Trophoblast cell (in vitro differentiated cells and primary cell): ENCODE results near the gene PRKAG3.

Source experiments
- DNase-seq, 2 donors: peaks; one replicate each; pipeline ENCODE4 v3.0.0-alpha.2; 2016
- H2AFZ ChIP-seq: 2 replicates; pipeline ENCODE4 v1.6.1; 2013; ENCODE audit warnings: low read length, moderate library complexity, mild to moderate bottlenecking; ENCODE audit not compliant: insufficient read depth, poor library complexity
- H2AK5ac ChIP-seq: 2 replicates; pipeline ENCODE4 v1.6.1; 2013; ENCODE audit warnings: mild to moderate bottlenecking, low read length
- H2BK120ac ChIP-seq: 2 replicates; pipeline ENCODE4 v1.6.1; 2013; ENCODE audit warnings: low read length, mild to moderate bottlenecking, moderate library complexity; ENCODE audit not compliant: insufficient read depth, poor library complexity
- H2BK12ac ChIP-seq: 2 replicates; pipeline ENCODE4 v1.6.1; 2013; ENCODE audit warnings: mild to moderate bottlenecking, low read length, moderate library complexity
- H2BK5ac ChIP-seq: 2 replicates; pipeline ENCODE4 v1.6.1; 2013; ENCODE audit warnings: low read length, low read depth, moderate library complexity, mild to moderate bottlenecking; ENCODE audit not compliant: poor library complexity
- H3K14ac ChIP-seq: 2 replicates; pipeline ENCODE4 v1.6.1; 2013; ENCODE audit warnings: mild to moderate bottlenecking, low read length
- H3K18ac ChIP-seq: 2 replicates; pipeline ENCODE4 v1.6.1; 2013; ENCODE audit warnings: mild to moderate bottlenecking, low read length
- H3K23ac ChIP-seq: 2 replicates; pipeline ENCODE4 v1.6.1; 2013; ENCODE audit warnings: low read length
- H3K27ac ChIP-seq: 2 replicates; pipeline ENCODE4 v1.5.1; 2013; ENCODE audit warnings: low read depth, mild to moderate bottlenecking, inconsistent platforms, low read length, moderate library complexity
- H3K27me3 ChIP-seq: 2 replicates; pipeline ENCODE4 v1.6.1; 2013; ENCODE audit warnings: inconsistent platforms, mild to moderate bottlenecking, low read length, moderate library complexity; ENCODE audit not compliant: insufficient read depth
- H3K36me3 ChIP-seq, 2 experiments: 1 replicate in 1 of 2; 2 replicates in 1 of 2; pipeline ENCODE4 v1.6.1; 2013; ENCODE audit warnings: low read length in 2 of 2, mild to moderate bottlenecking in 2 of 2, moderate library complexity in 1 of 2; ENCODE audit not compliant: insufficient read depth in 2 of 2, control insufficient read depth in 1 of 2
- H3K4ac ChIP-seq: 2 replicates; pipeline ENCODE4 v1.6.1; 2013; ENCODE audit warnings: low read depth, mild to moderate bottlenecking, low read length, moderate library complexity
- H3K4me1 ChIP-seq, 2 experiments: 1 replicate in 1 of 2; 2 replicates in 1 of 2; pipeline ENCODE4 v1.6.1; 2013; ENCODE audit warnings: low read length in 2 of 2, mild to moderate bottlenecking in 2 of 2, moderate library complexity in 1 of 2; ENCODE audit not compliant: insufficient read depth in 2 of 2, control insufficient read depth in 1 of 2
- H3K4me2 ChIP-seq: 2 replicates; pipeline ENCODE4 v1.6.1; 2013; ENCODE audit warnings: inconsistent platforms, mild to moderate bottlenecking, low read length, moderate library complexity
- H3K4me3 ChIP-seq: 2 replicates; pipeline ENCODE4 v1.5.1; 2013; ENCODE audit warnings: mild to moderate bottlenecking, low read depth, low read length, inconsistent platforms
- H3K79me1 ChIP-seq: one replicate; pipeline ENCODE4 v1.6.1; 2013; ENCODE audit warnings: low read length
- H3K79me2 ChIP-seq: 2 replicates; pipeline ENCODE4 v1.6.1; 2013; ENCODE audit warnings: low read length, mild to moderate bottlenecking; ENCODE audit not compliant: control insufficient read depth, insufficient read depth, poor library complexity
- H3K9ac ChIP-seq: 2 replicates; pipeline ENCODE4 v1.6.1; 2013; ENCODE audit warnings: mild to moderate bottlenecking, low read length
- H3K9me3 ChIP-seq: 2 replicates; pipeline ENCODE4 v1.6.1; 2013; ENCODE audit warnings: low read depth, mild to moderate bottlenecking, control low read depth, inconsistent platforms, low read length; ENCODE audit not compliant: insufficient read depth
- H4K12ac ChIP-seq: 2 replicates; pipeline ENCODE4 v1.6.1; 2013; ENCODE audit warnings: low read depth, mild to moderate bottlenecking, low read length, moderate library complexity
- H4K8ac ChIP-seq: 2 replicates; pipeline ENCODE4 v1.6.1; 2013; ENCODE audit warnings: low read depth, mild to moderate bottlenecking, low read length, moderate library complexity
- H4K91ac ChIP-seq: one replicate; pipeline ENCODE4 v1.6.1; 2013; ENCODE audit warnings: low read depth, mild to moderate bottlenecking, low read length, moderate library complexity
- WGBS: extraction: QIAGEN DNeasy Blood & Tissue Kit; methylation state at CpG from one replicate; pipeline ENCODE4 v1.1.7; 2013; ENCODE audit warnings: missing lambda C conversion rate; ENCODE audit not compliant: insufficient read length, insufficient coverage; ENCODE audit errors: extremely low coverage; 5-methylcytosine and 5-hydroxymethylcytosine counted together

Gene PRKAG3

DNA sequence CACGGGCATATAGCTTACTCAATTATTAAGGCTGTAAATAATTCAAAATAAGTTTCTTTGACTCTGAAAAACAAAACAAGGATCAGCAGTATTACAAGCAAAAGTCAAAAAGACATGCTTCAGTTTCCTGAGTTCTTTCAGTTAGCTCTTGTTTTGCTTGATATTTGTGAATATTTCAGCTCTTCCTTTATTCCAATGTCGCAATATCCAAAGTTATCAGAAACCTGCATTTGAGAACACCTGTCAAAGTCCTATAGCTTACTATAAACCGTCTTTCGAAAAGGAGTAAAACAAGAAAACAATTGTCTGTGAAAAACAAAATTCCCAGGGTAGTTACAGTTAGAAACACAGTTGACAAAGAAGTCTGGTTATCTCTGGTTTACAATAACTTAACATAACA is 34.9 kb downstream of the PRKAG3 start:
- Histone ChIP-seq H3K36me3 (no peaks in the 10 kb centered on the region), H3K14ac (no peak overlapping the region), H4K8ac (no peak overlapping the region), H3K4ac (no peak overlapping the region), H3K4me2 (no peak overlapping the region), H3K27me3 (no peaks in the 10 kb centered on the region), H3K23ac (no peak overlapping the region), H3K9me3 (no peaks in the 10 kb centered on the region), H3K18ac (no peak overlapping the region), H4K91ac (no peak overlapping the region), H3K4me1 (no peaks in the 10 kb centered on the region), H2AK5ac (no peak overlapping the region), H4K12ac (no peak overlapping the region), H2BK5ac (no peak overlapping the region), H3K79me1 (no peaks in the 10 kb centered on the region), H3K27ac (no peak overlapping the region), H2BK120ac (no peak overlapping the region), H2BK12ac (no peak overlapping the region), H3K9ac (no peak overlapping the region), H3K79me2 (no peaks in the 10 kb centered on the region), H2AFZ (no peak overlapping the region), H3K4me3 (no peak overlapping the region)
- DNase-seq = no peak
- no CpG with 5 or more reads among the region's 4 CpGs for WGBS

DNA sequence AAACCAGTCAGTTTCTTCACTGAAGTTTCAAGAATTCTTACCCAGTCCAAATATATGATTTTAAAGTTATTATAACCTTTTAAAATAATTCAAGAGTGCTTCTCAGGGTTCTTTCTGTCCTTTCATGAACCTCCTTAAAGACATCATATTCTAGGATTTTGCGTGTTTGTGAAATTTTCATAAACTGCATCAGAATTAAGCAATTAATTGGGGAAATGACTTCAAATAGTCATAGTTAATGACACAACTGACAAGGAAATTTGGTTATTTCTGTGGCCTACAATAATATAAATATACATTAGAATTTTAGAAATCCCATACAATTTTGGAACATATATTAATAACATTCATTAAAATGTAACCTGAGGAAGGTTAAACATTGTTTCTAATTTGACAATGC is 39.2 kb downstream of the PRKAG3 start:
- H4K8ac ChIP-seq = no peak overlapping the region
- no peak for DNase-seq
- no peak overlapping the region for H2BK12ac ChIP-seq
- H3K9me3 ChIP-seq = no peaks in the 10 kb centered on the region
- H3K4me2 ChIP-seq = no peak overlapping the region
- no peak overlapping the region for H2BK120ac ChIP-seq
- no peaks in the 10 kb centered on the region for H3K27me3 ChIP-seq
- no peak overlapping the region for H3K14ac ChIP-seq
- H3K27ac ChIP-seq = no peak overlapping the region
- H3K23ac ChIP-seq = no peak overlapping the region
- H2AFZ ChIP-seq = no peak overlapping the region
- H4K12ac ChIP-seq = no peak overlapping the region
- H3K9ac ChIP-seq = no peak overlapping the region
- H3K4ac ChIP-seq = no peak overlapping the region
- no CpG with 5 or more reads among the region's 1 CpG for WGBS
- H3K4me1 ChIP-seq = no peaks in the 10 kb centered on the region
- H2BK5ac ChIP-seq = no peak overlapping the region
- H3K4me3 ChIP-seq = no peak overlapping the region
- no peak overlapping the region for H4K91ac ChIP-seq
- H3K79me2 ChIP-seq = no peaks in the 10 kb centered on the region
- no peaks in the 10 kb centered on the region for H3K36me3 ChIP-seq
- H2AK5ac ChIP-seq = no peak overlapping the region
- no peak overlapping the region for H3K18ac ChIP-seq
- no peaks in the 10 kb centered on the region for H3K79me1 ChIP-seq

DNA sequence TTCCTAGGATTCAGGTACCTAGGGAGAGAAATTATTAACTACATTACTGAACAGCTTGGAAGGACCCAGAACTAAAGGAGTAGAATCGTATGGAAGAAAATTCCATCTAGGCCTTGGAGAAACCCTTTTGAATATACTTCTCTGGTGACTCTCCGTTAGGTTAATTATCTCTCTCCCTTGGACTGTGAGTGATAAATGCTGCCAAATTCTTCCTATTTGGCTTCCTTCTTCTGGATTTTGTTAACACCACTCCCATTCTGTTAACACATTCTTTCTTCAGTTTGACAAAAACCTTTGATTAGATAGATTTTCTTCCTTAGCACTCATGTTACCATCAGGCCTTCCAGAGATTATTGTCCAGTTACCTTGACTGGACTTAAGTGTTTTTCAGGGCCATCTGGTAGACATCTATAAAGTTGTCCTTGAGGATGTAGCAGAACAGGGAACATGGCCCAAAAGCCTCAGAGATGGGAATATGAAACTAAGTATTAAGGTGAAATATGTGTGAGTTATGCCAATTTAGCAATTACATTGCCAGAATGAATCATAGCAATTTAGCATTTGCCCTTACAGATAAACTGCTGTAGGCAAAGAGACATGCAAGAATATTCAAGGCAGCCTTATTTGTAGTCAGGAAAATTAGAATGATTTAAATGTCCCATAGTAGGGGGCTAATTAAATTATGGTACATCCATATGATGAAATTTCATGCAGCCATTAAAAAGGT is 42.9 kb downstream of the PRKAG3 start:
- no peak overlapping the region for H3K4ac ChIP-seq
- no CpG with 5 or more reads among the region's 2 CpGs for WGBS
- H3K14ac ChIP-seq = no peak overlapping the region
- H3K18ac ChIP-seq = no peak overlapping the region
- H3K4me3 ChIP-seq = no peak overlapping the region
- H2AFZ ChIP-seq = no peak overlapping the region
- no peak overlapping the region for H3K9ac ChIP-seq
- no peak overlapping the region for H2BK12ac ChIP-seq
- no peaks in the 10 kb centered on the region for H3K4me1 ChIP-seq
- H3K4me2 ChIP-seq = no peak overlapping the region
- H3K79me2 ChIP-seq = no peaks in the 10 kb centered on the region
- no peaks in the 10 kb centered on the region for H3K36me3 ChIP-seq
- H4K8ac ChIP-seq = no peak overlapping the region
- H3K23ac ChIP-seq = no peak overlapping the region
- no peak overlapping the region for H2AK5ac ChIP-seq
- H2BK5ac ChIP-seq = no peak overlapping the region
- no peaks in the 10 kb centered on the region for H3K79me1 ChIP-seq
- no peaks in the 10 kb centered on the region for H3K9me3 ChIP-seq
- H3K27me3 ChIP-seq = no peaks in the 10 kb centered on the region
- no peak overlapping the region for H3K27ac ChIP-seq
- DNase-seq = no peak
- H4K91ac ChIP-seq = no peak overlapping the region
- H2BK120ac ChIP-seq = no peak overlapping the region
- no peak overlapping the region for H4K12ac ChIP-seq

DNA sequence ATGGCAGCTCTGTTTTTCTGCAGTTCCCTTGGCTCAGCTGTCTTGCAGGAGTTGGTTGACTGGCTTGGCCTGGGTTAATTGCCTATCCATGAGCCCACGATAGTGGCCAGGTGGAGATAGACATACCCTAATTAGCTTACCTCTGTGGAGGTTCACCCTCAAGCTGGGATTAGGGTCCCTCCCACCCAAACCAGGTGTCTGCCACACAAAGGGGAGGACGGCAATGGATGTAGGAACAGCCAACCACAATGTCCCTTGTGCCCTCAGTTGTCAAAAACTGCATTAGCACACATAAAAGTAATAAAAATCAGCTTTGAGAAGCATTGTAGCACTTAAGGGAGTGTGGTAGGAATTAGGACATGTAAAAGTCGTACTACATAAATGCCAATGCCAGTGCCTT is 45.5 kb downstream of the PRKAG3 start:
- no peak overlapping the region for H2BK5ac ChIP-seq
- H3K18ac ChIP-seq = no peak overlapping the region
- no peak overlapping the region for H3K4ac ChIP-seq
- no peak overlapping the region for H3K4me2 ChIP-seq
- no peak overlapping the region for H2AFZ ChIP-seq
- H2AK5ac ChIP-seq = no peak overlapping the region
- H3K79me1 ChIP-seq = peaks cover 4% of the 10 kb centered on the region
- H3K27me3 ChIP-seq = peaks cover 12% of the 10 kb centered on the region
- no CpG with 5 or more reads among the region's 3 CpGs for WGBS
- H3K23ac ChIP-seq = no peak overlapping the region
- no peak overlapping the region for H3K27ac ChIP-seq
- peaks cover 3% of the 10 kb centered on the region for H3K79me2 ChIP-seq
- H3K14ac ChIP-seq = no peak overlapping the region
- H3K9me3 ChIP-seq = no peaks in the 10 kb centered on the region
- no peak overlapping the region for H2BK12ac ChIP-seq
- H4K91ac ChIP-seq = no peak overlapping the region
- no peak overlapping the region for H2BK120ac ChIP-seq
- H3K36me3 ChIP-seq = no peaks in the 10 kb centered on the region
- DNase-seq = no peak
- H4K12ac ChIP-seq = no peak overlapping the region
- H3K9ac ChIP-seq = no peak overlapping the region
- no peak overlapping the region for H3K4me3 ChIP-seq
- peaks cover 2 to 6% of the 10 kb centered on the region in 2 experiments for H3K4me1 ChIP-seq
- H4K8ac ChIP-seq = no peak overlapping the region
